NCI-H524 (cell line): ENCODE data around the gene G6PC1.

ENCODE experiments used
- DNase-seq, 2 experiments: peaks; one replicate each; lab custom pipeline; 2025; lab: John Stamatoyannopoulos, UW

G6PC1 gene

GRCh38 chr17:42937712-42938596 lies 37.4 kb downstream of the G6PC1 start:
- peak; percentile 7 to 61 for DNase-seq

GRCh38 chr17:42944211-42944610 lies 43.6 kb downstream of the G6PC1 start:
- DNase-seq = no peak

DNA sequence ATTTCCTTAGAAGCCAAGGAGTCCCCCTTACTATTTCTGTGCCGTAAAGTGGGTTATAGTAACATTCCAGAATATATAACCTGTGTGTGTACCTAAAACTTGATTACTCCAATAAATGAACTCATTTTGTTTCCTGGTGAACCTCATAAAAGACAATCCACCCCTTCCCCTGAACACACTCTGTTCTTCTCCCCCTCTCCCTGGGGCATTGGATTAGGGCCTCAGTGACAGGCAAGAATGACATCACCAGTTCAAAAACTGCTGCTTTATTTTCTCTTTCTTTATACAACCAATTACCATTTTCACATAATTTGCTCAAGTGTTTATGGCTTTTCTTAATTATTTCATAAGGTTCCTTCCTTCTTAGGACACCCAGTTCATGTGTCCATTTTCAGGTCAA lies 46.2 kb downstream of the G6PC1 start:
- DNase-seq = no peak

- DNase-seq = no peak
These were observed 49.6 kb downstream of the G6PC1 start for GRCh38 chr17:42950044-42950783.
